Panc1 (cell line): Measurements from ENCODE around the gene ECT2L. TPM values are rescaled to one million over a fixed set of nuclear protein-coding genes. Genes with fewer than 3 reads are reported as not detected.

ENCODE experiments used
- ATAC-seq: fragments of 200-7000 bp; cut with Tn5 transposase; 2 replicates; pipeline ENCODE4 v1.9.1; 2020; ENCODE audit warnings: mild to moderate bottlenecking, moderate library complexity
- BruUV-seq: library from RNA; stranded (reverse); fragments of 400-500 nt; replicated peaks from 2 replicates; lab custom pipeline; 2021; lab: Mats Ljungman, UMichigan
- CTCF ChIA-PET: fragments of 300-600 bp; sonication (Branson Sonifier 250); formaldehyde crosslinking; loops from one replicate; lab custom pipeline; 2022; ENCODE audit warnings: antibody characterized with exemption; lab: Charles Lee
- POLR2A ChIA-PET: fragments of 300-600 bp; sonication (Branson Sonifier 250); formaldehyde crosslinking; loops from one replicate; lab custom pipeline; 2022; ENCODE audit warnings: antibody characterized with exemption; lab: Charles Lee
- DNase-seq: peaks from one replicate; pipeline ENCODE4 v3.0.0-alpha.2; 2010; ENCODE audit warnings: low read depth, low spot score
- H3K27ac ChIP-seq: 2 replicates; pipeline ENCODE4 v1.5.1; 2011; ENCODE audit warnings: mild to moderate bottlenecking, low read length, inconsistent platforms
- H3K27me3 ChIP-seq: fragments of 200-500 bp; sonication (Bioruptor generic); 2 replicates; pipeline ENCODE4 v1.6.0; 2014; ENCODE audit warnings: low read length, inconsistent platforms; ENCODE audit not compliant: control insufficient read depth, insufficient read depth
- H3K36me3 ChIP-seq: fragments of 200-500 bp; sonication (Bioruptor generic); 2 replicates; pipeline ENCODE4 v1.5.1; 2014; ENCODE audit warnings: inconsistent platforms, mild to moderate bottlenecking, low read length, moderate library complexity; ENCODE audit not compliant: control insufficient read depth, insufficient read depth
- H3K4me1 ChIP-seq: 2 replicates; pipeline ENCODE4 v1.5.1; 2011; ENCODE audit warnings: inconsistent platforms, mild to moderate bottlenecking, low read length, moderate library complexity; ENCODE audit not compliant: control insufficient read depth, insufficient read depth
- H3K4me3 ChIP-seq, 2 experiments: 2 replicates each; pipeline ENCODE4 v1.5.1; 2011 to 2012; ENCODE audit warnings: low read depth in 2 of 2, low read length in 2 of 2, mild to moderate bottlenecking in 2 of 2, inconsistent platforms in 1 of 2, moderate library complexity in 1 of 2
- H3K9me3 ChIP-seq: fragments of 200-500 bp; sonication (Bioruptor generic); 2 replicates; pipeline ENCODE4 v1.5.1; 2014; ENCODE audit warnings: low read depth, mild to moderate bottlenecking, inconsistent platforms, low read length, moderate library complexity; ENCODE audit not compliant: control insufficient read depth, insufficient read depth
- CTCF ChIP-seq: fragments of 450-650 bp; IDR thresholded peaks from 2 replicates; pipeline ENCODE4 v1.5.1; 2017; ENCODE audit warnings: mild to moderate bottlenecking
- POLR2AphosphoS5 ChIP-seq: IDR thresholded peaks from 2 replicates; pipeline ENCODE4 v1.6.1; 2012; ENCODE audit warnings: mild to moderate bottlenecking, low read depth, low read length, moderate library complexity
- REST ChIP-seq, 2 experiments: IDR thresholded peaks; 2 replicates each; pipeline ENCODE4 v1.6.1; 2011 to 2012; ENCODE audit warnings: low read depth in 2 of 2, control low read depth in 1 of 2, low read length in 1 of 2, mild to moderate bottlenecking in 1 of 2, moderate library complexity in 1 of 2; ENCODE audit not compliant: insufficient read depth in 1 of 2
- SIN3A ChIP-seq: IDR thresholded peaks from 2 replicates; pipeline ENCODE4 v1.6.1; 2012; ENCODE audit warnings: low read depth, mild to moderate bottlenecking, low read length, moderate library complexity, borderline replicate concordance; ENCODE audit not compliant: insufficient read depth
- TCF7L2 ChIP-seq: IDR thresholded peaks from 2 replicates; pipeline ENCODE4 v1.6.1; 2011; ENCODE audit warnings: mild to moderate bottlenecking, low read depth, low read length, inconsistent platforms
- in situ Hi-C: cut with HindIII; loops from 2 replicates; pipeline ENCODE4 v1.10.0; 2016; ENCODE audit warnings: low sequenced_read_pairs, low pct_unique_long_range_greater_than_20kb
- intact Hi-C: fragments of 100-400 bp; cut with micrococcal nuclease; formaldehyde crosslinking; loops from one replicate; pipeline ENCODE4 v1.10.0; 2022; ENCODE audit not compliant: unreplicated experiment
- total RNA-seq: library from RNA; stranded (reverse); gene quantifications from one replicate; pipeline ENCODE4 v1.2.1, GENCODE V29; 2021; ENCODE audit not compliant: unreplicated experiment

ECT2L gene
- total RNA-seq, 1 experiment from 2014 or later, result not detected

GRCh38 chr6:138863321-138863720 is 67.4 kb downstream of the ECT2L start:
- Histone ChIP-seq H3K36me3 (no peaks in the 10 kb centered on the region), H3K9me3 (no peaks in the 10 kb centered on the region), H3K27ac (no peak overlapping the region), H3K4me3 (no peak overlapping the region), H3K27me3 (no peaks in the 10 kb centered on the region; the same call in 1 of the 2 replicates), H3K4me1 (no peaks in the 10 kb centered on the region)
- DNase-seq (no peak), ATAC-seq (no peak)
- in situ Hi-C loops, result no loop called here
- TF ChIP-seq TCF7L2, result no peak
- no peak for TF ChIP-seq CTCF
- TF ChIP-seq REST (IDR thresholded peaks at IDR 0.05; ENCODE audit: insufficient read depth in 1 of 2, low read depth in 2 of 2, low read length in 1 of 2), result no peak
- TF ChIP-seq SIN3A, result no peak
- TF ChIP-seq POLR2AphosphoS5, result no peak
- BruUV-seq, result no TSS peak
- intact Hi-C loops, result no loop called here
- POLR2A ChIA-PET, result no interaction called here
- CTCF ChIA-PET, result no interaction called here

- no TSS peak for BruUV-seq
- no peak for ATAC-seq
- ChIA-PET CTCF (no interaction called here), POLR2A (no interaction called here)
- TF ChIP-seq REST (IDR thresholded peaks at IDR 0.05; ENCODE audit: insufficient read depth in 1 of 2, low read depth in 2 of 2, low read length in 1 of 2), result no peak
- no peak for TF ChIP-seq POLR2AphosphoS5
- TF ChIP-seq CTCF, result no peak
- no peak for TF ChIP-seq SIN3A
- no peak for TF ChIP-seq TCF7L2
- Histone ChIP-seq H3K36me3 (no peaks in the 10 kb centered on the region), H3K4me1 (no peaks in the 10 kb centered on the region), H3K27me3 (no peaks in the 10 kb centered on the region; the same call in 1 of the 2 replicates), H3K4me3 (no peak overlapping the region), H3K9me3 (no peaks in the 10 kb centered on the region), H3K27ac (no peak overlapping the region)
- in situ Hi-C loops (no loop called here), intact Hi-C loops (no loop called here)
- no peak for DNase-seq
Measured at GRCh38 chr6:138864343-138864890, 68.5 kb downstream of the ECT2L start.
